ENCODE results near the gene CARD9.

- TF ChIP-seq POLR2A (IDR thresholded peaks at IDR 0.05) (no peak), CTCF (IDR thresholded peaks at IDR 0.05) (no peak), POLR2AphosphoS5 (IDR thresholded peaks at IDR 0.05) (no peak), EP300 (IDR thresholded peaks at IDR 0.05) (no peak)
Measured at GRCh38 chr9:136317695-136318094, 55.8 kb downstream of the CARD9 start.

Data from stomach (tissue), 4 donors.